Calu3 (cell line): Measurements from ENCODE around the gene PLEKHH1. TPM values are rescaled to one million over a fixed set of nuclear protein-coding genes. Genes with fewer than 3 reads are reported as not detected.

Source experiments
- BruUV-seq: library from RNA; stranded (reverse); fragments of 400-500 nt; replicated peaks from 2 replicates; lab custom pipeline; 2021; lab: Mats Ljungman, UMichigan
- CTCF ChIA-PET: fragments of 300-600 bp; sonication (Branson Sonifier 250); formaldehyde crosslinking; loops from one replicate; lab custom pipeline; 2022; ENCODE audit warnings: antibody characterized with exemption; lab: Charles Lee
- DNase-seq: peaks from one replicate; pipeline ENCODE4 v3.0.0; 2022
- H3K27ac Mint-ChIP-seq: one replicate; pipeline ENCODE4 v1.8.0; 2022; ENCODE audit warnings: mixed read lengths; ENCODE audit not compliant: unreplicated experiment
- H3K27me3 Mint-ChIP-seq: one replicate; pipeline ENCODE4 v1.8.0; 2022; ENCODE audit warnings: mixed read lengths; ENCODE audit not compliant: unreplicated experiment
- H3K36me3 Mint-ChIP-seq: one replicate; pipeline ENCODE4 v1.8.0; 2022; ENCODE audit warnings: mild to moderate bottlenecking, moderate library complexity, mixed read lengths; ENCODE audit not compliant: insufficient read depth, unreplicated experiment
- H3K4me1 Mint-ChIP-seq: one replicate; pipeline ENCODE4 v1.8.0; 2022; ENCODE audit warnings: mild to moderate bottlenecking, low read depth, mixed read lengths; ENCODE audit not compliant: unreplicated experiment
- H3K4me3 Mint-ChIP-seq: one replicate; pipeline ENCODE4 v1.8.0; 2022; ENCODE audit warnings: mild to moderate bottlenecking, low read depth, moderate library complexity, mixed read lengths; ENCODE audit not compliant: unreplicated experiment
- H3K9me3 Mint-ChIP-seq: one replicate; pipeline ENCODE4 v1.8.0; 2022; ENCODE audit warnings: low read depth, mixed read lengths; ENCODE audit not compliant: unreplicated experiment
- CTCF ChIP-seq: fragments of 200-600 bp; IDR thresholded peaks from one replicate; pipeline ENCODE4 v1.8.0; 2022; ENCODE audit warnings: antibody characterized with exemption; ENCODE audit not compliant: unreplicated experiment
- intact Hi-C: fragments of 100-400 bp; cut with micrococcal nuclease; formaldehyde crosslinking; loops from one replicate; pipeline ENCODE4 v1.10.0; 2022; ENCODE audit not compliant: unreplicated experiment
- total RNA-seq: library from RNA; stranded (reverse); gene quantifications from 2 replicates; pipeline ENCODE4 v1.2.3, GENCODE V29; 2022

PLEKHH1 gene
- total RNA-seq, 1 experiment from 2014 or later = 11.8 TPM

- BruUV-seq = no TSS peak
- Mint-ChIP-seq H3K4me1 (no peaks in the 10 kb centered on the region), H3K4me3 (no peak overlapping the region), H3K27me3 (peaks cover 13% of the 10 kb centered on the region), H3K9me3 (no peaks in the 10 kb centered on the region), H3K36me3 (no peaks in the 10 kb centered on the region), H3K27ac (no peak overlapping the region)
- DNase-seq = no peak
- CTCF ChIA-PET = no interaction called here
- intact Hi-C loops = no loop called here
- no peak for TF ChIP-seq CTCF
These were observed 45.8 kb upstream of the PLEKHH1 start for GRCh38 chr14:67487332-67487731.

GRCh38 chr14:67487937-67488893 is 44.9 kb upstream of the PLEKHH1 start, which contains the start of gene TMEM229B:
TSS of gene TMEM229B (minus strand) at chr14:67488721. CDS start at chr14:67473923, 14,798 bp downstream.
- Mint-ChIP-seq H3K36me3 (no peaks in the 10 kb centered on the region), H3K4me3 (no peak within 1 kb of the TSS), H3K4me1 (no peaks in the 10 kb centered on the region), H3K9me3 (peaks cover 3% of the 10 kb centered on the region), H3K27me3 (peaks cover 22% of the 10 kb centered on the region), H3K27ac (no peak within 1 kb of the TSS)
- DNase-seq = no peak
- TF ChIP-seq CTCF = no peak
- CTCF ChIA-PET = no interaction called here
- intact Hi-C loops = no loop called here
- no TSS peak for BruUV-seq

GRCh38 chr14:67490196-67490595 is 42.9 kb upstream of the PLEKHH1 start:
- no peak overlapping the region for H3K27ac Mint-ChIP-seq
- no peaks in the 10 kb centered on the region for H3K36me3 Mint-ChIP-seq
- DNase-seq = no peak
- H3K4me3 Mint-ChIP-seq = no peak overlapping the region
- CTCF ChIA-PET = no interaction called here
- intact Hi-C loops = no loop called here
- H3K9me3 Mint-ChIP-seq = peaks cover 3% of the 10 kb centered on the region
- H3K27me3 Mint-ChIP-seq = peaks cover 24% of the 10 kb centered on the region
- H3K4me1 Mint-ChIP-seq = no peaks in the 10 kb centered on the region
- no TSS peak for BruUV-seq
- TF ChIP-seq CTCF = no peak

- CTCF ChIA-PET = no interaction called here
- Mint-ChIP-seq H3K4me1 (no peaks in the 10 kb centered on the region), H3K4me3 (no peak overlapping the region), H3K27ac (no peak overlapping the region), H3K36me3 (no peaks in the 10 kb centered on the region), H3K27me3 (peaks cover 24% of the 10 kb centered on the region), H3K9me3 (peaks cover 3% of the 10 kb centered on the region)
- TF ChIP-seq CTCF = no peak
- no peak for DNase-seq
- intact Hi-C loops = no loop called here
- BruUV-seq = no TSS peak
These were observed 41.8 kb upstream of the PLEKHH1 start for GRCh38 chr14:67491285-67491684.
